NCI-H510A (cell line): ENCODE measurements around the gene FMNL2.
"Not testable (repeated sequence)": the region's sequence is repeated elsewhere in the genome, so short reads cannot be mapped to it uniquely, and the experiment has no call there.

Experiments
- DNase-seq: peaks from one replicate; lab custom pipeline; 2025; lab: John Stamatoyannopoulos, UW

FMNL2 gene

DNA sequence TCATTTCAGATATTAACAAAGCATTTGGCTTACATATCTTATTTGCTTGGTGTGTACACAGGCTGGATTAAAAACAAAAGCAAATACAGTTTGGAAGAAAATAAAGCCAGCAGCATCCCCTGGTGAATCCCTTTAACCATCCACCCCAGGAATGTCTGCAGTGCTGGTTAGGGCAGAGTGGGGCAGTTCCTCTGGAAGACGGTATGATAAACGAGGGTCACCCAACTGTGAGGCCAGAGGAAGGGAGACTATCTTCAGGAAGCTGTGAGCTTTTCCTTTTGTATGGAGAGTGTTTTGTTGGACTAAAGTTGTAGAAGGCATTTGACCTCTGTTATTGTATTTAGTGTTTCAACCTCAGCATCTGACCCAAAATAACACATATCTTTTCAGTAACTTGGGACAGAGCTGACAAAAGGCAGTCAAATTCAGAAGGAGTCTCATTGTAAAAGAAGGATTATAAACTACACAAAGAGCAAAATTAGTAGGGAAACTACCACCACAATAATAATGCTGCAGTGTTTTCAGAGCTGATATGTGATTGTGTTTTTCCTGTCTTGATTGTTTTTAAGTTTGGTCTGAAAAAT, 159.1 kb downstream of the FMNL2 start:
- DNase-seq = no peak

DNA sequence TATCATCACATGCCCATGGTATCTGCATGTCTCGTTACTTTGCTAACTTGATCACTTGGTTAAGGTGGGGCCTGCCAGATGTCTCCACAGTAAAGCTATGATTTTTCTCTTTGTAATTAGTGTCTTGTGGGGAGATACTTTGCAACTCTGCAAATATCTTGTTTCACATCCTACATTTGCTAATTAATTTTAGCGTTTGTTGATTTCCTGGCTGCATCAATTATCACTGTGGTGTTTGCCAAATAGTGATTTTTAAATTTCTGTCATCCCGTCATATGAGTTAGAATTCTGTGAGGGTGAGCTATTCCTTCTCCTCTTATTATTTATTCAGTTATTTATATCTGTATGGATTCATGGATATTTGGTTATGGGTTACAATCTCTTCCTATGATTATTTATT, 161.4 kb downstream of the FMNL2 start:
- no peak for DNase-seq

DNA sequence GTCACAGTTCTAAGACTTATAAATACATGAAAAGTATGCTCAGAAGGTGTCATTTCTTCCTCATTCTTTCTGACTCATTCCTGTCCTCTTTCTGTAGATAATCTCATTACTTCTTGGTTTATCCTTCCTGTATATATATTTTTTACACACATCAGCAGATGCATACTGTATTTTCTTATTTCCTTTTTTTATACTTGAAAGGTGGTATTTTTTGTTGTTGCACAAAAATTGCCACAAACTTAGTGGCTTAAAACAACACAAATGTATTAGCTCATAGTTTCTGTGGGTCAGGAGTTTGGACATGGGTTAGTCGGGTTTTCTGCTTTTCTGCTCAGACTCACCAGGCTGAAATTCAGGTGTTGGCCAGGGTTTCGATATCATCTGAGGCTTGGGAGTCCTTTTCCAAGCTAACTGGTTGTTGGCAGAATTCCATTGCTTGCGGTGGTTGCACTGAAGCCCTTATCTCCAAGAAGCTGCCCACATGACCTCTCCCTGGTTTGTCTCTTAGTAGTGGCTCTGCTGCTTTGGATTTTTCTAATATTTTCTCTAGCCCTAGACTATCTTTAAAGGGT, 162.6 kb downstream of the FMNL2 start:
- DNase-seq = no peak

DNA sequence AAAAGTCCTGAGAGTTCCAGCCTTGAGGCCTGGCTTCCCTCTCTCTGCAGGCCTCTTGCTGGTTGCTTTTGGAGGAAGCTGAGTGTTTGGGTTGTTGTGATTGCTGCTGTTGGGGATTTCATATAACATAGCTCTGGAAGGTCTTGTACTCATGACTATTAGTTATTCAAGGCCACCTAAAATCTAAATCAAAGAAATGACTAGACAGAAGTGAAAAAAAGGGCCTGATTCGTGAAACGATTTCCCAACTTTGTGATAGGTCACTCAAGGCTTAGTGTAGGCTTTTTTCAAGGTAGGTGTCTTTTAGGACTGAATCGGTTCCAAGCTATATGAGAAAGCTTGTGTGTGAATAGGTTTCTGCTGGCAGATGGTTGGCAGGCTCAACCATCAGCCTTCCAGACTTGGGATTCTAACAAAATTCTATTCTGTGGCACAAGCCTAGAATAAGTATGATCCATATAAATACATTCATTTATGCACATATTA, 164.4 kb downstream of the FMNL2 start:
- no peak for DNase-seq

DNA sequence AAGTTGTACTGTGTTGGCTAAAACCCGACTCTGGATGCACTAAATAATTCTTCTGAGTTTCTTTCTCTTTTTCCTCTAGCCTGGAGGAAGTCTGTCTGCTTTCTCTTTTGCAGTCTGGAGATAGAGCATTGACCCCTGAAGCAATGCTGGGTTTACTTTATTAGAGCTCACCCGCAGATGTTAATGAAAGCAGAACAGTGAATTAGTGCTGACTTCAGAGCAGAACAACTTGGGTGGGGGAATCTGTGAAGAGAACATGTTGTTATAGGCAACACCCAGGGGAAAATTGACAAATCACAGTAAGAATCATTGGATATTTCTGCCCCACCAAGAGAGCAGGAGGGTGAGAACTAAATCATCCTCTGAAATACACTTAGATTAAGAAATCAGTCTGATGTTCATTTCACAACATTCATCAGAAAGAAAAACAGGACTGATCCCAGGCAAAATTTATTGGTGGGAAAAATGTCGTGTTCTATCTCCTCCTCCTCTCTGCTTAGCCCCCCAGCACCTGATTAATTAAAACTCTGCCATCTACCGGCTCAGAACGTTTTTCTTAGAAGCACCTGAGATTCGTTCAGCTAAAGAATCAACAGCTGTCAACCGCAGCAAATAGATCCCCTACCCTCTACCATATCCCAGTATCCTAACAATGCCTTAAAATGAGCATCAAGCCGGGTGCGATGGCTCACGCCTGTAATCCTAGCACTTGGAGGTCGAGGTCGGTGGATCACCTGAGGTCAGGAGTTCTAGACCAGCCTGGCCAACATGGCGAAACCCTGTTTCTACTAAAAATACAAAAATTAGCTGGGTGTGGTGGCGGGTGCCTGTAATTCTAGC, 165.1 kb downstream of the FMNL2 start:
- no peak for DNase-seq

DNA sequence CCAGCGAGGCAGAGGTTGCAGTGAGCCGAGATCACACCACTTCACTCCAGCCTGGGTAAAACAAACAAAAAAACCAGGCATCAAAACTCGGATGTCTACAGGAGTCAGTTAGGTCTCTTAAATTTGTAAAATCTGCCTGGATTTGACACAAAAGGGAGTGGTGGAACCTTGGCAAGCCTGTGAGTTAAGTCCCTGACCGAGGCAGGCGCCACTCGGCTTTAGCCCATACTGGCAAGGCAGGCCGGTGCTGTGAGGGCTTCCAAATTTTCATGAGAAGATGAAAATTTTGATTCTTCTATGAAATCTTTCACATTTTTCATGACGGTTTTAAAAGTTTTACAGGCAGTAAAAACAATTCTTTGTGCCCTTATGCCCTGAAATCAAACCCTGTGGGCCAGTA, 165.8 kb downstream of the FMNL2 start:
- no peak for DNase-seq

DNA sequence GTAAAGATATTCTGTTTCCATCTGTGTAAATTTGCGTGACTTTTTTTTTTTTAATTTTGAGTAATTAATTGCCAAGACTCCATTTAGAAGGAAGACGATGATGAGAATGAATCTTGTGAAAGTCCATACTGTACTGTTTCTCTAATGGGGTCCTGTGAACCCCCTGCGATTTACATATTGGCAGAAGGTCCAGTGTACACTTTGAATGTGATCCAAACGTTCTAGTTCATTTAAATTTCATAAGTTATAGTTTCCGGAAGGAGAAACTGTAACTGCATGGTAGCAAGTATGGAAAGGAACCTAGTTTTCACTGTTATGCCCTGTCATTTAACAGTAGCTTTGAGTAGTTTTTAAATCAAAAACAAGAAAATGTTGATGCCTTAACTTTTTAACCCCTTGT, 166.7 kb downstream of the FMNL2 start:
- no peak for DNase-seq

DNA sequence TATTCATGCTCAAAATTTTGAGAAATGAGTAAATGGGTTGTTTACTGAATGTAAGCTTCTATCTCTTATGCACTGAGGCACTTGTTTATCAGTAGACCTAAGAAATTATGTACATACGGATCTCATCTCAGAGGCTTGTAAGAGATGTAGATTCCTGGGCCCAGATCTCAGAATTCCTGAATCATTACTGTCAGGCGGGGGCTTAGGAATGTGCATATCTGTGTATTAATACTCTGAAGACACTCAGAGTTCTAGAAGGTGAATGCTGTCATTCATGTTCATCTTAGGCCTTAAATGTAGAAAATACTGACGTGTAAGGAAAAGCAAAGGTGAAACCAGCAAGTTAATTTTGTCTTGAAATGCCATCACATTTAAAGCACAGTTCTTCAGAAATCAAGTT, 169.6 kb downstream of the FMNL2 start:
- no peak for DNase-seq

DNA sequence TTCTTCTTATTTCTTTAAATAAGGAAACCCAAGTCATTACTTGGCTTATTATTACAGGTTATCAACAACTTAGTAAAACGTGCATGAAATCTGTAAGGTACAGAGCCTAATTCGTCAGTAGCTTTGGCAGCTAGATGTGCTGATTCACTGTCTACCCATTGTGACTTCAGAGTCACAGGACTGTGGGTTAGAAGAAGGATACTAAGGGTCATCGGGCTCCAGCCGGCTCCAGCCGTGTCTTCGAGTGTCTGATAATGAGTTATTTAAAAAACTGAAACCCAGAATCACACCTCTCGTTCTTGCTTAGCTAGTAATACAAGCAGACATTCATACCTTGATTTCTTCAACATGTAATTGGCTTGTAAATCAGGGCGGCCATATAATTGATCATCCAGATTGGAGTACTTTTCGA, 170.5 kb downstream of the FMNL2 start:
- DNase-seq = no peak

DNA sequence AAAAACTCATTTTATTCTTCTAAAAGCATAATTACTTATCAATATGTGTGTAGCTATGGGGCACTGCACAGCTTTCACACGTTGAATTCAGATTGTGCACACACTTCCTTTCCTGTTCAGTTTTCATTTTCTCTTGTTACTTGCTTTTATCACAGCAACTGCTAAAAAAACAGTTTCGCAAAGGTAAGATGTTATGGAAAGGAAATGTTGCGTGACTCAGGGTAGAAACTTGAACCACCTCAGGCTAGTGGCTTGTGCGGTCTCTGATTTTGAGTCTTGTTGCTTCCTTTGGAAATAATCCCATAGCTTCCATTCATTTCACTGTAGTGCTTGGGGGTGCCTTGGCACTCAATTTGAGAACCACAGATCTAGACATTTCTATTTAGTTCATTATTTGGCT, 171.9 kb downstream of the FMNL2 start:
- no peak for DNase-seq

DNA sequence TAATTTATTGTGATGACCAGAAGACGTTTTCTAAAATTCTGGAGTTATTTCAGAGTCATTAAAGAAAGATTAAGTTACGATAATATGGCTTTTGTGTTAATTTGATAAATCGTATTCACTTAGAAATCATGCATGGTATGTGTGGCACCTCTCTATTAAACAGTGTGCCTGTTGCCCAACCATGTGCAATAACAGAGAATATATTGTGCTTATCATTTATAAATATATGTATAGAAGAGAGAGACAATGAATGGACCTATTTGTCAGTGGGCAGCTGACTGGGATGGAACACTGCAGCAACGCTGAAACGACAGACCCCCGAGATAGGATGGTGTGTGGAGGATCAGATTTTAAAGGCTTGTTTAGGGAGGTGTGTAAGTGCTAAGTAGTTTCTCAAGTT, 172.9 kb downstream of the FMNL2 start:
- DNase-seq = no peak

DNA sequence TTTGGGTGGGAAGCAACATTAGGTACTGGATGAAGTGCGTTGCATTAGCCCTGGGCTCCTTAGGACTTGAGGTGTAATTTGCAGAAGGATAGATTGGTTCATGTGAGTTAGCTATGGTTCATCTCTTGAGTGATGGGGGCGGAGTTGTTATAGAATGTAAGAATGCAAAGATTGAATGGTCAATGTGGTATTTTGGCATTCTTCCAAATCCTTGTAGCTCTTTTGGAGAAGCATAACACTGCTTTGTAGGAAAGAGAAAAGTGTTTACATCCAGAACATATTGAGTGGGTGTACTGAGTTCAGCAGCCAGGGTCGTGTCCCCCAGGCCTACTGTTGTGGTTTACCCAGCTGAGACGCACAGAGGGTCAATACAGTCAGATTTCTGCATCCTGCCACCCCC, 173.5 kb downstream of the FMNL2 start:
- no peak for DNase-seq

DNA sequence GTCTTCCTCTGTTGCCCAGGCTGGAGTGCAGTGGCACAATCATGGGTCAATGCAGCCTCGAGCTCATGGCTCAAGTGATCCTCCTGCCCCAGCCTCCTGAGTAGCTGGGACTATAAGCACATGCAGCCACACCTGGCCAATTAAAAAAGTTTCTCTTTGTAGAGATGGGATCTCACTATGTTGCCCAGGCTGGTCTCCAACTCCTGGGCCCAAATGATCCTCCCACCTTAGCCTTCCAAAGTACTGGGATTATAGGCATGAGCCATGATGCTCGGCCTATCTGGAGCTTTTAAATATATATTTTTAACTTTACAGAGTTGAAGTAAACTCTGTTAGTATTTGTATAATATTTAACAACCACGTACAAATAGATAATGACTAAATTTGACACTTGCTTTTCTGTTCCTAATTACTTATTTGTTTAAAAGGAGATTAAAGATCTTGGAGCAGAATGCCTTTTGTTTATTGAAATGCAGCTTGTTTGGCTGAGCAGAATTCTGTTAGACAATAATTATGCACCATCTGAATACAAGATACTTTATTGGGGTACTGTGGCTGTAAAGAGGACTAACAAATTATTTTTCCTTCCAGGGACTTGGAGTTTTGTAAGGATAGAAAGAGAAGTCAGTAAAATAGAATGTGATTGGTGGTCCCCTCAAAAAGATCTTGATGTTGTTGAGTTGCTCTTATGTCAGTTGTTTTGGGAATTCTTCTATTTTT, 175.0 kb downstream of the FMNL2 start:
- DNase-seq = no peak

DNA sequence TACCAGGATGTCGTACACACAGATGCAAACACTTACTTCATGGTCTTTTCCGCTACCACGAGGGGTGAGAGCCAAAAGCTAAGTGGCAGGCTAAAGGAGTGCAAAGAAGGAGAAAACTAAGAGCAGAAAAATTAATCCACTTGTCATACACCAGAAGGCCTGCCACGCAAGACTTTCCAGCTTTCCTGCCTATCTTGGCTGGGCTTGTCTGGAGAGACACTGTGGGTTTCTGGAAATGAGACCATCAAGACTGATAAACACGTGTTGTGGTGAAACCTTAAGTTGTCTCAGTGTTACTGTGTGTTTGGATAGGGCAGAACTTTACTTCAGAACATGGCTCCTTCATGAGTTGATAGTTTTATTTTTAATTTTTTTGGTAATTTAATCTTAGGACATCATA, 175.6 kb downstream of the FMNL2 start:
- no peak for DNase-seq

DNA sequence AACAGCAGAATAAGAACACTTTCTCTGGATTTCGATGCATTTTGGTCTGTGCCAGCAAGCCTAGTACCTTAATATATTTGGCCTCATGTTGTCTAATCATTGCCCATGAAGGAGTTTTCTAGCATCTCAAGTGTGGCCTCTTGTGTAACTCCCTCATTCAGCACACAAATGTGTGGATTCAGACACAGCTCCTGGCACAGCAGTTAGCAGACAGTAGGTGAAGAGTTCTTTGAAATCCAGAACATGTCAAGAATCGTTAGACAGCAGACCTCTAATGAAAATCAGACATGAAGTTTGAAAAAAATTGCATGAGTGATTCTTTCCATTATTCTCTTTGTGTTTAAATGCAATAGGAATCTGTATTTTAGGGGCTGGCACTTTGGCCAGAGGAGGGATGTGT, 177.0 kb downstream of the FMNL2 start:
- DNase-seq = no peak

DNA sequence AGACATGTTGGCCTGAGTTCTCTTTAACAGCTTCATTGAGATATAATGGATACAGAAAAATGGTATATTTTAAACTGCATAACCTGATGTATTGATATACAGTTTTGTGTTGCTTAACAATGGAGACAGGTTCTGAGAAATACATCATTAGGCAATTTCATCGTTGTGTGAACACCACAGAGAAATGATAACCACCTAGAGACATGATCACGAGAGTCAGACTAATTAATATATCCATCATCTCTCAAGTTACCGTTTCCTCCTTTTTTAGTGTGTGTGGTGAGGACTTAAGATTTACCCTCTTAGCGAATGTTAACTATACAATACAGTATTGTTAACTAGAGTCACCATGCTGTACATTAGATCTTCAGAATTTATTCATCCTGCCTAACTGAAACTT, 178.1 kb downstream of the FMNL2 start:
- no peak for DNase-seq

DNA sequence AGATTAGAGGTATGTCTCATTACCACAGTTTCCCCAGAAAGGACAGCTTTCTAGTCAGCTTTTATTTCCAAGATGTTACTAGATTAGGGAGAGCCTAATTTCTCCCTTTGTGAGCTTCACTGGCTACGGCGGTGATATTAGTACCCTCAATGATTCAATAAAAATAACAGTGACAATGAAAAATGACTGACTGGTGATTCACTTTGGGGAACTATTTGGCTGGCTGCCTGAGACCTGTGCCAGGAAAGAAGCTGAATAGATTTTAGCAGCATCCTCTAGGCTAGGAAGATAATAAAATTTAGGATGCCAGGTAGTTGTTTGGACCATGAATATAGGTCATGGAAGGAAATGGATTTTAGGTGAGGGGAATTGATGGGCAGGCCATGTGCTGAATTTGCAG, 178.7 kb downstream of the FMNL2 start:
- DNase-seq = no peak

DNA sequence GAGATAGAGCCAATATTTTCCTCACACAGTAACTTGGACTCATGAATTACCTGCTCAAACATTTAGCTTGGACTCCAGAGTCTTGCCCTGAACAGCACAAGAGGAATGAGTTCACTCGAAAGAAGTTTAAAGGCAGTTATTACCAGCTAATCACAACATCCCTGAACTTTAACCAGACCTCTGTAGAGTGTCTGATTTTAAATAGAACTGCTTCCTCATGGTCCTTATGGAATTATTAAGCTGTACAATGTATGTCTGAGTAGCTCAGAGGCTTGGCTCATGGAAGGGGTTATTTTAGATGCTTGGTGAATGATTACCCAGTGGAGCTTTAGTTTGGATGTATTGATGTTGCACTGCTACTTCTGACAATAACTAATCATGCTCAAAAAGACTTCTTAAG, 183.1 kb downstream of the FMNL2 start:
- no peak for DNase-seq

DNA sequence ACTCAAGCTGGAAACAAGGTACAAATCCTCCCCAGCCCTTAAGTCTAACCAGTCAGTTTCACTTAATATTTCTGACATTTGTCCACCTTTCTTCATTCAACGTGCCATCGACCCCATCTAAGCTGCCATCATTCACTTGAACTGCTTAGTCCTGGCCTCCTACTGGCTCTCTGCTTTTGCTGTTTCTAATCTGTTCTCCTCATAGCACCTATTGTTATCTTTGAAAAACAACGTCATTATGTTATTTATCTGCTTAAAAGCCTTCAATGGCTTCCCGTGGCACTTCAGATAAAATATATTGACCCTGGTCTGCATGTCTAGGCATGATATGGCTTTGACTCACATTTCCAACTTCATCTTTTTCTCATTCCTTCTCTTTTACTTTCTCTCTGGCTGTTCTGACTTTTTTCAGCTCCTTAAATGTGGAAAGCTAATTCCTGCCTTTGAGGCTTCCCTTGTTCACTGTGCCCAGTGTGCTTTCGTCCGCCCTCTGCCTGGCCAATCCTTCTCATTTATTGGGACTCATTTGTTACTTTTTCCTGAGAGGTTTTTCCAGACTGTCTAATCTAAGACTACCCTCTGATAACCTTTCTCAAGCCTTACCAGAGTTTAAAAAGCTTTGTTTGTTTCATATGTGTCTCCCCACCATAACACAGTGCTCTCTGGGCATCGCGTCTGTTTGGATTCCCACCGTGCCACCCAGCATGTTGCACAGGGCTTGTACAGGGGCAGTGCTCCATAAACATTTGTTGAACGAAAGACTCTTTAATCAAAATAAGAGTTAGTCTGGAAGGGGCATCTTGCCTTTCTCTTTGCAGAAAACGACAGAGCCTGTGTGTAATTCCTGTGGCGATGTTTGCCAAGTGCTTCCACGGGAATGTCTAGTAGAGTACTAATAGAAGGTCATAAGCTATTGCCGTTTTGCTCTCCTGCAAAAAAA, 183.9 kb downstream of the FMNL2 start:
- no peak for DNase-seq

DNA sequence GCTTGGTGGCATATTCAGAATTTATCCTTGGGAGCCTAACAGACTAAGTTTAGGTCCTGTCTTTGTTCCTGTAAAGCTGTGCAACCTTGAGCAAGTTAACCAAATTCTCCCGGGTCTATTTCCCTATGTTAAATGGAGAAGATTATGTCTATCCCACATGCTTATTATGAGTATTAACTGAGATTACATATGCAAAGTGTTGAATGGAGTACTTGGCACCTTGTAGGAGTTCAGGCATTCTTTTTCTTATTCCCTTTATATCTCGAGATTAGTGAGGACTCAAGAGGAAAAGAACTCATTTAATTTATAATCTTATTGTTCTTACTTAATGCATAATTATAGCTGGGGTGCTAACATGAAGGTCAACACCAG, 184.6 kb downstream of the FMNL2 start:
- DNase-seq = no peak

DNA sequence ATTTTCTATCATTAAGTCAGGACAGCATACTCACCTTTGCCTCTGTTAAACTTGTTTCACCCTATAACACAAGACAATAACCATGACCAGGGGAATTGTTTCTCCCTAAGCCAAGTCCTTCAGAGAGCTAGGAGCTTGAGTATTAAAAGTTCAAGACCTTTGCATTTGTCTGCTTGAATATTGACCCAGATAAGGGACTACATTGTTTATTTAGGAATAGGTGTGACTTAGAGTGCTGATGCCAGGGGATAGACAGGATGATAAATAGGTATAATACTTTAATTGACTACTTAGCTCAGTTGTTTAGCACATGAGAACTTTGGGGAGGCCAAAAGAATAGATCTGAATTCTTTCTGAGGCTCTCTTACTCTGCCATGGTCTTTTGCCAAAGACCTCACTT, 185.8 kb downstream of the FMNL2 start:
- DNase-seq = no peak

DNA sequence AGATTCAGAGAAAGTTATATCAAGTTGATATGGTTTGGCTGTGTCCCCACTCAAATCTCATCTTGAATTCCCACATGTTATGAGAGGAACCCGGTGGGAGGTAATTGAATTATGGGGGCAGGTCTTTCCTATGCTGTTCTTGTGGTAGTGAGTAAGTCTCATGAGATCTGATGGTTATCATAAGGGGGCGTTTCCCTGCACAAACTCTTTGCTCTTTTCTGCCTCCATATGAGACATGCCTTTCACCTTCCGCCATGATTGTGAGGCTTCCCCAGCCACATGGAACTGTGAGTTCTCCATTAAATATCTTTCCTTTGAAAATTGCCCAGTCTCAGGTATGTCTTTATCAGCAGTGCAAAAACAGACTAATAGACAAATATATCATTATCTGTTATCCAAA, 187.5 kb downstream of the FMNL2 start:
- DNase-seq = not testable (repeated sequence)
